Trophoblast cell (in vitro differentiated cells and primary cell): ENCODE data around the gene RBL1.

Source experiments
- DNase-seq, 2 donors: peaks; one replicate each; pipeline ENCODE4 v3.0.0-alpha.2; 2016
- H2AFZ ChIP-seq: 2 replicates; pipeline ENCODE4 v1.6.1; 2013; ENCODE audit warnings: low read length, moderate library complexity, mild to moderate bottlenecking; ENCODE audit not compliant: insufficient read depth, poor library complexity
- H2AK5ac ChIP-seq: 2 replicates; pipeline ENCODE4 v1.6.1; 2013; ENCODE audit warnings: mild to moderate bottlenecking, low read length
- H2BK120ac ChIP-seq: 2 replicates; pipeline ENCODE4 v1.6.1; 2013; ENCODE audit warnings: low read length, mild to moderate bottlenecking, moderate library complexity; ENCODE audit not compliant: insufficient read depth, poor library complexity
- H2BK12ac ChIP-seq: 2 replicates; pipeline ENCODE4 v1.6.1; 2013; ENCODE audit warnings: mild to moderate bottlenecking, low read length, moderate library complexity
- H2BK5ac ChIP-seq: 2 replicates; pipeline ENCODE4 v1.6.1; 2013; ENCODE audit warnings: low read length, low read depth, moderate library complexity, mild to moderate bottlenecking; ENCODE audit not compliant: poor library complexity
- H3K14ac ChIP-seq: 2 replicates; pipeline ENCODE4 v1.6.1; 2013; ENCODE audit warnings: mild to moderate bottlenecking, low read length
- H3K18ac ChIP-seq: 2 replicates; pipeline ENCODE4 v1.6.1; 2013; ENCODE audit warnings: mild to moderate bottlenecking, low read length
- H3K23ac ChIP-seq: 2 replicates; pipeline ENCODE4 v1.6.1; 2013; ENCODE audit warnings: low read length
- H3K27ac ChIP-seq: 2 replicates; pipeline ENCODE4 v1.5.1; 2013; ENCODE audit warnings: low read depth, mild to moderate bottlenecking, inconsistent platforms, low read length, moderate library complexity
- H3K27me3 ChIP-seq: 2 replicates; pipeline ENCODE4 v1.6.1; 2013; ENCODE audit warnings: inconsistent platforms, mild to moderate bottlenecking, low read length, moderate library complexity; ENCODE audit not compliant: insufficient read depth
- H3K36me3 ChIP-seq, 2 experiments: 1 replicate in 1 of 2; 2 replicates in 1 of 2; pipeline ENCODE4 v1.6.1; 2013; ENCODE audit warnings: low read length in 2 of 2, mild to moderate bottlenecking in 2 of 2, moderate library complexity in 1 of 2; ENCODE audit not compliant: insufficient read depth in 2 of 2, control insufficient read depth in 1 of 2
- H3K4ac ChIP-seq: 2 replicates; pipeline ENCODE4 v1.6.1; 2013; ENCODE audit warnings: low read depth, mild to moderate bottlenecking, low read length, moderate library complexity
- H3K4me1 ChIP-seq, 2 experiments: 1 replicate in 1 of 2; 2 replicates in 1 of 2; pipeline ENCODE4 v1.6.1; 2013; ENCODE audit warnings: low read length in 2 of 2, mild to moderate bottlenecking in 2 of 2, moderate library complexity in 1 of 2; ENCODE audit not compliant: insufficient read depth in 2 of 2, control insufficient read depth in 1 of 2
- H3K4me2 ChIP-seq: 2 replicates; pipeline ENCODE4 v1.6.1; 2013; ENCODE audit warnings: inconsistent platforms, mild to moderate bottlenecking, low read length, moderate library complexity
- H3K4me3 ChIP-seq: 2 replicates; pipeline ENCODE4 v1.5.1; 2013; ENCODE audit warnings: mild to moderate bottlenecking, low read depth, low read length, inconsistent platforms
- H3K79me1 ChIP-seq: one replicate; pipeline ENCODE4 v1.6.1; 2013; ENCODE audit warnings: low read length
- H3K79me2 ChIP-seq: 2 replicates; pipeline ENCODE4 v1.6.1; 2013; ENCODE audit warnings: low read length, mild to moderate bottlenecking; ENCODE audit not compliant: control insufficient read depth, insufficient read depth, poor library complexity
- H3K9ac ChIP-seq: 2 replicates; pipeline ENCODE4 v1.6.1; 2013; ENCODE audit warnings: mild to moderate bottlenecking, low read length
- H3K9me3 ChIP-seq: 2 replicates; pipeline ENCODE4 v1.6.1; 2013; ENCODE audit warnings: low read depth, mild to moderate bottlenecking, control low read depth, inconsistent platforms, low read length; ENCODE audit not compliant: insufficient read depth
- H4K12ac ChIP-seq: 2 replicates; pipeline ENCODE4 v1.6.1; 2013; ENCODE audit warnings: low read depth, mild to moderate bottlenecking, low read length, moderate library complexity
- H4K8ac ChIP-seq: 2 replicates; pipeline ENCODE4 v1.6.1; 2013; ENCODE audit warnings: low read depth, mild to moderate bottlenecking, low read length, moderate library complexity
- H4K91ac ChIP-seq: one replicate; pipeline ENCODE4 v1.6.1; 2013; ENCODE audit warnings: low read depth, mild to moderate bottlenecking, low read length, moderate library complexity
- whole genome bisulfite sequencing: extraction: QIAGEN DNeasy Blood & Tissue Kit; methylation state at CpG from one replicate; pipeline ENCODE4 v1.1.7; 2013; ENCODE audit warnings: missing lambda C conversion rate; ENCODE audit not compliant: insufficient read length, insufficient coverage; ENCODE audit errors: extremely low coverage; 5-methylcytosine and 5-hydroxymethylcytosine counted together

The RBL1 gene

DNA sequence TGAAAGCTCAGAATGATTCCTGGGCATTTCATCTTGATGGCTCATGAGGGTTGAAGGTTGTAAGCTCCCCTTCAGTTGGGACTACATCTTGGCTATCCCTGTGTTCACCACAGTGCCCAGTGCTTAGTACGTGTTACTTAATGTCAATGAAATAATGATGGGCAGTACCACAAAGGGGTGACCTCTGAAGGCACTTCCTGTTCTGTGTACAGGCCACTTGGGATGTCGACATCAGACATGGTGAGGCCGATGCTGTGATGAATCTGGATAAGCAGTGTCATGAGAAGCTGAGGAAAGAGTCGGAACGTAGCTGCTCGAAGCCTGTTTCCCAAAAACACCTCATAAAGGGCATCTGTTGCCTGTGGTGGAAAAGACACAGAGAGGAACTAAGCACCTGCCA is 27.6 kb upstream of the RBL1 start:
- Histone ChIP-seq H3K4ac (no peak overlapping the region), H3K79me2 (no peaks in the 10 kb centered on the region), H2BK120ac (no peak overlapping the region), H3K14ac (no peak overlapping the region), H3K4me3 (no peak overlapping the region), H3K23ac (no peak overlapping the region), H3K27me3 (no peaks in the 10 kb centered on the region), H4K91ac (no peak overlapping the region), H3K18ac (no peak overlapping the region), H4K8ac (no peak overlapping the region), H2BK12ac (no peak overlapping the region), H3K4me1 (no peaks in the 10 kb centered on the region), H3K4me2 (no peak overlapping the region), H3K79me1 (no peaks in the 10 kb centered on the region), H3K27ac (no peak overlapping the region), H2AFZ (no peak overlapping the region), H2BK5ac (no peak overlapping the region), H3K9me3 (no peaks in the 10 kb centered on the region), H4K12ac (no peak overlapping the region), H3K9ac (no peak overlapping the region), H2AK5ac (no peak overlapping the region), H3K36me3 (no peaks in the 10 kb centered on the region)
- no CpG with 5 or more reads among the region's 6 CpGs for WGBS
- no peak for DNase-seq

GRCh38 chr20:37120497-37120896 is 24.7 kb upstream of the RBL1 start:
- Histone ChIP-seq H3K18ac (no peak overlapping the region), H3K14ac (no peak overlapping the region), H4K8ac (no peak overlapping the region), H4K91ac (no peak overlapping the region), H3K4ac (no peak overlapping the region), H3K9ac (no peak overlapping the region), H2BK5ac (no peak overlapping the region), H3K79me2 (no peaks in the 10 kb centered on the region), H2AFZ (no peak overlapping the region), H3K4me3 (no peak overlapping the region), H2AK5ac (no peak overlapping the region), H3K27ac (no peak overlapping the region), H3K9me3 (no peaks in the 10 kb centered on the region), H3K79me1 (no peaks in the 10 kb centered on the region), H4K12ac (no peak overlapping the region), H3K4me1 (no peaks in the 10 kb centered on the region), H3K4me2 (no peak overlapping the region), H3K23ac (no peak overlapping the region), H3K36me3 (no peaks in the 10 kb centered on the region), H2BK12ac (no peak overlapping the region), H3K27me3 (no peaks in the 10 kb centered on the region), H2BK120ac (no peak overlapping the region)
- no peak for DNase-seq
- WGBS: no CpG with 5 or more reads among the region's 4 CpGs

- WGBS: no CpG with 5 or more reads among the region's 7 CpGs
- Histone ChIP-seq H3K79me2 (no peaks in the 10 kb centered on the region), H3K27ac (no peak overlapping the region)
Observed at GRCh38 chr20:37119356-37120036, 23.7 kb upstream of the RBL1 start.

GRCh38 chr20:37114012-37114411 is 18.2 kb upstream of the RBL1 start:
- H2AK5ac ChIP-seq: no peak overlapping the region
- H3K79me2 ChIP-seq: no peaks in the 10 kb centered on the region
- no peak overlapping the region for H3K4me3 ChIP-seq
- no peaks in the 10 kb centered on the region for H3K27me3 ChIP-seq
- no CpG with 5 or more reads among the region's 8 CpGs for WGBS
- H2BK5ac ChIP-seq: no peak overlapping the region
- H3K14ac ChIP-seq: no peak overlapping the region
- H2BK12ac ChIP-seq: no peak overlapping the region
- no peak overlapping the region for H3K18ac ChIP-seq
- H3K27ac ChIP-seq: no peak overlapping the region
- H3K23ac ChIP-seq: no peak overlapping the region
- no peak overlapping the region for H4K8ac ChIP-seq
- H3K36me3 ChIP-seq: no peaks in the 10 kb centered on the region
- no peaks in the 10 kb centered on the region for H3K9me3 ChIP-seq
- H3K9ac ChIP-seq: no peak overlapping the region
- no peak overlapping the region for H3K4me2 ChIP-seq
- no peak overlapping the region for H2AFZ ChIP-seq
- H2BK120ac ChIP-seq: no peak overlapping the region
- H4K12ac ChIP-seq: no peak overlapping the region
- H3K4me1 ChIP-seq: no peaks in the 10 kb centered on the region
- H3K79me1 ChIP-seq: no peaks in the 10 kb centered on the region
- DNase-seq: no peak
- H4K91ac ChIP-seq: no peak overlapping the region
- no peak overlapping the region for H3K4ac ChIP-seq

More at GRCh38 chr20:37119356-37120036, 23.7 kb upstream of the RBL1 start:
- Histone ChIP-seq H3K4me2 (no peak overlapping the region), H4K8ac (no peak overlapping the region), H3K4me3 (no peak overlapping the region), H3K9ac (no peak overlapping the region), H4K91ac (no peak overlapping the region), H3K27me3 (no peaks in the 10 kb centered on the region), H3K4me1 (no peaks in the 10 kb centered on the region), H2AK5ac (no peak overlapping the region), H2AFZ (no peak overlapping the region), H3K18ac (no peak overlapping the region), H3K9me3 (no peaks in the 10 kb centered on the region), H4K12ac (no peak overlapping the region), H3K4ac (no peak overlapping the region), H3K79me1 (no peaks in the 10 kb centered on the region), H2BK120ac (no peak overlapping the region), H2BK12ac (no peak overlapping the region), H3K23ac (no peak overlapping the region), H3K36me3 (no peaks in the 10 kb centered on the region), H2BK5ac (no peak overlapping the region), H3K14ac (no peak overlapping the region)
- DNase-seq: no peak
